A549 treated with Hydrocortisone at 1 μM for 4 hours (cell line): Measurements from ENCODE around the gene ATP5F1A. TPM values are rescaled to one million over a fixed set of nuclear protein-coding genes. Genes with fewer than 3 reads are reported as not detected.

ENCODE experiments used
- total RNA-seq: library from RNA; stranded (reverse); fragments of 200-300 nt; extraction: Qiagen RNA extraction; gene quantifications from 5 replicates; pipeline ENCODE4 v1.2.3, GENCODE V29; 2022

The ATP5F1A gene
- total RNA-seq, result 304 to 359 TPM (median 319 TPM) in 5 replicates

GRCh38 chr18:46097801-46098615 is at the start of gene ATP5F1A:
TSS of gene ATP5F1A (minus strand) at chr18:46098296. CDS start at chr18:46098231, 65 bp downstream.

GRCh38 chr18:46104128-46104911 is 6.2 kb upstream of the ATP5F1A start, which contains the start of gene HAUS1:
TSS of gene HAUS1 (plus strand) at chr18:46104385. CDS start at chr18:46104412, 27 bp downstream.

GRCh38 chr18:46071653-46072375 is 26.3 kb downstream of the ATP5F1A start, which contains the start of gene PSTPIP2:
TSS of gene PSTPIP2 (minus strand) at chr18:46072260. CDS start at chr18:46072188, 72 bp downstream.

Other genes with a start within 250 kb of the ATP5F1A start
- gene EPG5, start 131.0 kb downstream of the ATP5F1A start, total RNA-seq, result 3.0 to 4.7 TPM (median 3.8 TPM) in 5 replicates
- gene PSTPIP2, start 26.0 kb downstream of the ATP5F1A start, total RNA-seq, result 0.14 to 0.36 TPM (median 0.27 TPM) in 5 replicates
- 33.7 to 48.7 TPM (median 35.3 TPM) in 5 replicates for gene HAUS1, start 6.1 kb upstream of the ATP5F1A start, total RNA-seq